ENCODE results near the gene ASPHD1.
A peak's percentile ranks its signal among the peaks of the same experiment; 100 is the strongest.

Gene ASPHD1

DNA sequence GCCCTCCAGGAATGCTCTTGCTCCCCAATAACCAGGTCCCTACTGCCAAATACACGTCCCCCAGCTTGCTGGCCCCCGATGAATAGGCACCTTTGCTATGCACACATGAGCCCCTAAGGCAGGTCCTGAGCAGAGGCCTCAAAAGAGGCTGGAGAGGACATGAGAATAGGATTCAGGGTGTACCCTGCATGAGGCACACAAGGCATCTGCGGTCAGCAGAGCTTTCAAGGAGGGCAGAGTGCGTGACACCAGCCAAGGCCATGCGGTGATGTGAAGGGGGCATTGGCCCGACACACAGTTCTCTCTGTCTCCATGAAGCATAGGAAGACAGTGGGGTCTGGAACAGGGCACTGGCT, 7.9 kb upstream of the ASPHD1 start:
- CTCF ChIA-PET, result no interaction called here
- Mint-ChIP-seq H3K4me3 (no peak overlapping the region), H3K27me3 (peaks cover 45% of the 10 kb centered on the region), H3K27ac (no peak overlapping the region), H3K36me3 (no peaks in the 10 kb centered on the region), H3K9me3 (no peaks in the 10 kb centered on the region), H3K4me1 (no peaks in the 10 kb centered on the region)
- DNase-seq, result no peak

DNA sequence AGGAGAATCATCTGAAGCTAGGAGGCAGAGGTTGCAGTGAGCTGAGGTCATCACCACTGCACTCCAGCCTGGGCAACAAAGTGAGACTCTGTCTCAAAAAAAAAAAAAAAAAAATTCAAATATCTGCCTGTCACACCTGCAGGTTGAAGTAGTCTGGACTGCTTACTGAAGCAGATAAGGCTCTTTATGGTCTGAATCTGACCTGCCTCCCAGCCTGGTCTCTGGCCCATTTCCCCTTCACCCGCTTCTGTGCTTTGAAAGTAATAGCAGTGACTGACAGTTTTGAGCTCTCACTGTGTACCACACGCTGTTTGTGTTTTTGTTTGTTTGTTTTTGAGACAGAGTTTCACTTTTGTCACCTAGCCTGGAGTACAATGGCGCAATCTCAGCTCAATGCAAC, 6.7 kb upstream of the ASPHD1 start:
- Mint-ChIP-seq H3K4me1 (no peaks in the 10 kb centered on the region), H3K9me3 (no peaks in the 10 kb centered on the region), H3K27me3 (peaks cover 52% of the 10 kb centered on the region), H3K27ac (no peak overlapping the region), H3K36me3 (no peaks in the 10 kb centered on the region), H3K4me3 (no peak overlapping the region)
- CTCF ChIA-PET, result no interaction called here
- no peak for DNase-seq

- no peak for DNase-seq
- CTCF ChIA-PET, result no interaction called here
- Mint-ChIP-seq H3K27me3 (peaks cover 58% of the 10 kb centered on the region), H3K27ac (no peak overlapping the region), H3K4me1 (peaks cover under 1% of the 10 kb centered on the region), H3K9me3 (no peaks in the 10 kb centered on the region), H3K4me3 (no peak overlapping the region), H3K36me3 (no peaks in the 10 kb centered on the region)
These were observed 5.9 kb upstream of the ASPHD1 start for GRCh38 chr16:29894352-29894751.

GRCh38 chr16:29896841-29897240, 3.4 kb upstream of the ASPHD1 start:
- H3K27me3 Mint-ChIP-seq, result peaks cover 63% of the 10 kb centered on the region
- no peaks in the 10 kb centered on the region for H3K36me3 Mint-ChIP-seq
- H3K4me3 Mint-ChIP-seq, result no peak overlapping the region
- peaks cover 9% of the 10 kb centered on the region for H3K4me1 Mint-ChIP-seq
- no peak for DNase-seq
- no peaks in the 10 kb centered on the region for H3K9me3 Mint-ChIP-seq
- H3K27ac Mint-ChIP-seq, result no peak overlapping the region
- CTCF ChIA-PET, result no interaction called here

- Mint-ChIP-seq H3K9me3 (no peaks in the 10 kb centered on the region), H3K4me1 (peaks cover 9% of the 10 kb centered on the region), H3K36me3 (no peaks in the 10 kb centered on the region), H3K4me3 (no peak overlapping the region), H3K27me3 (peaks cover 68% of the 10 kb centered on the region), H3K27ac (no peak overlapping the region)
- CTCF ChIA-PET, result no interaction called here
- DNase-seq, result no peak
These were observed 3.0 kb upstream of the ASPHD1 start for GRCh38 chr16:29897333-29897732.

- Mint-ChIP-seq H3K27me3 (peaks cover 69% of the 10 kb centered on the region), H3K36me3 (no peaks in the 10 kb centered on the region), H3K9me3 (no peaks in the 10 kb centered on the region), H3K27ac (no peak overlapping the region), H3K4me1 (peaks cover 9% of the 10 kb centered on the region), H3K4me3 (no peak overlapping the region)
- no peak for DNase-seq
- CTCF ChIA-PET, result no interaction called here
These were observed 2.0 kb upstream of the ASPHD1 start for GRCh38 chr16:29898135-29898803.

- Mint-ChIP-seq H3K27ac (no peak overlapping the region), H3K4me3 (no peak overlapping the region), H3K4me1 (peaks cover 13% of the 10 kb centered on the region), H3K36me3 (no peaks in the 10 kb centered on the region), H3K27me3 (peaks cover 69% of the 10 kb centered on the region), H3K9me3 (no peaks in the 10 kb centered on the region)
- DNase-seq, result no peak
- CTCF ChIA-PET, result no interaction called here
These were observed 1.3 kb upstream of the ASPHD1 start for GRCh38 chr16:29898804-29899515.

DNA sequence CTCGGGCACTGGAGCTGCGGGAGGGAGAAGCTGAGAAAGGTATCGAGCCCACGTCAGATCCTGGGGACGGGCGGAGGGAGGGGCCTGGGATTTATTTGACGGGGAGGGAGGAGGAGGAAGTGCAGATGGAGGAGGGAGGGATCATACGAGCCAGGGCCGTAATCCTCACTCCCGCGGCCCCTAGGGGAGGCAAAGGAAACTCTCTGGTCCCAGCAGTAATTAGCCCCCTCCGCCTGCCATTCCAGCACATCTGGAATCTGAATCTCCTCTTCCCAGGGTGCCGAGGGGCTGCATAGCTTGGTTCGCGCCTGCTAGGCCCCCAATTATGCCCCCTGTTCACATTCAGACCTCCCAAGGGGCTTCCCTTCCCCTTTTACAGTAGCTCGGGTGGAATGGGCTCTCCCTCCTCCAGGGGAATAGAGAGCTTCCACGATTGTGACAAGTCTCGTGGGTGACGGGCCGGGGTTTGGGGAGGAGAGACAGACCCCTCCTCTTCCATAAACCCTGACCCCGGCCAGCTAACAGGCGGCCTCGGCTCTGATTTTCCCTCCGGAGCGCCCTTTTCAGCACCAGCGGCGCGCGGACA, 679 bp upstream of the ASPHD1 start, which contains the start of gene SEZ6L2:
SEZ6L2 (minus strand) TSS at position 35 of the 586 bp plus-strand sequence. CDS start 531 bp downstream, outside the sequence.
- H3K27ac Mint-ChIP-seq, result no peak within 1 kb of the TSS
- peaks cover 13% of the 10 kb centered on the region for H3K4me1 Mint-ChIP-seq

DNA sequence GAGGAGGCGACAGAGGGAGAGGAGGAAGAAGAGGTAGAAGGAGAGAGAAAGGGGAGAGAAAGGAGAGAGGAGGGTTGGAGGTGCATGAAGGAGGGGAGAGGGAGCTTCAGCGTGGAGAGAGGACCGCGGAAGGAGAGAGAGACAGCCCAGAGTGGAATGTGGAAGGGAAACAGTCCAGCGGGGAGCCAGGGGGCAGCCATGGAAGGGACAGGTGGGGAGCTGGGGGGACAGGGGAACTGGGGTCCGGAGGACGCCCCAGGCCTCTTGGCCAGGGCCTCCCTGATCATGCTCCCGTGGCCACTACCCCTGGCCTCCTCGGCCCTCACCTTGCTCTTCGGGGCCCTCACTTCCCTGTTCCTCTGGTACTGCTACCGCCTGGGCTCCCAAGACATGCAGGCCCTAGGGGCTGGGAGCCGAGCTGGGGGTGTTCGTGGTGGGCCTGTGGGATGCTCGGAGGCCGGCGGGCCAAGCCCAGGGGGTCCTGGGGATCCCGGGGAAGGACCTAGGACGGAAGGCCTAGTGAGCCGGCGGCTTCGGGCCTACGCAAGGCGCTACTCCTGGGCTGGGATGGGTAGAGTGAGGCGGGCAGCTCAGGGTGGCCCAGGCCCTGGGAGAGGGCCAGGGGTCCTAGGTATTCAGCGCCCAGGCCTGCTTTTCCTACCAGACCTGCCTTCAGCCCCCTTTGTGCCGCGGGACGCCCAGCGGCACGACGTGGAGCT, 759 bp downstream of the ASPHD1 start:
- CTCF ChIA-PET, result interaction anchor here (1.0 kb wide), 1 partner anchor 61 kb away, joined by 3 read pairs; the partner anchor contains the start of gene TMEM219
- H3K27me3 Mint-ChIP-seq, result peaks cover 55% of the 10 kb centered on the region
- no peak for DNase-seq
- peaks cover 13% of the 10 kb centered on the region for H3K4me1 Mint-ChIP-seq
- no peaks in the 10 kb centered on the region for H3K36me3 Mint-ChIP-seq
- peak overlapping the region; percentile 67 for H3K4me3 Mint-ChIP-seq
- no peaks in the 10 kb centered on the region for H3K9me3 Mint-ChIP-seq
- peak overlapping the region; percentile 64 for H3K27ac Mint-ChIP-seq

More for the DNA sequence above, 679 bp upstream of the ASPHD1 start, which contains the start of gene SEZ6L2:
- Mint-ChIP-seq H3K36me3 (no peaks in the 10 kb centered on the region), H3K4me3 (peak within 1 kb of the TSS; percentile 67), H3K9me3 (no peaks in the 10 kb centered on the region), H3K27me3 (peaks cover 69% of the 10 kb centered on the region)
- DNase-seq, result peak; percentile 84
- CTCF ChIA-PET, result interaction anchor here (0.6 kb wide), 1 partner anchor 226 kb away, joined by 3 read pairs; no protein-coding TSS in a partner anchor

DNA sequence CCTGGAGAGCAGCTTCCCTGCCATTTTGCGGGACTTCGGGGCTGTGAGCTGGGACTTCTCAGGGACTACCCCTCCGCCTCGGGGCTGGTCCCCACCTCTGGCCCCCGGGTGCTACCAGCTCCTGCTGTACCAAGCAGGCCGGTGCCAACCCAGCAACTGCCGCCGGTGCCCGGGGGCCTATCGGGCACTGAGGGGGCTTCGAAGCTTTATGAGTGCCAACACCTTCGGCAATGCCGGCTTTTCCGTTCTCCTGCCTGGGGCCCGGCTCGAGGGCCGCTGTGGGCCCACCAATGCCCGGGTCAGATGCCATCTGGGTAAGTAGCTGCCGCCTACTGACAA, 1.3 kb downstream of the ASPHD1 start:
- Mint-ChIP-seq H3K36me3 (no peaks in the 10 kb centered on the region), H3K27me3 (peaks cover 51% of the 10 kb centered on the region), H3K9me3 (no peaks in the 10 kb centered on the region), H3K4me1 (peaks cover 13% of the 10 kb centered on the region), H3K27ac (no peak overlapping the region), H3K4me3 (no peak overlapping the region)
- no peak for DNase-seq
- CTCF ChIA-PET, result no interaction called here

DNA sequence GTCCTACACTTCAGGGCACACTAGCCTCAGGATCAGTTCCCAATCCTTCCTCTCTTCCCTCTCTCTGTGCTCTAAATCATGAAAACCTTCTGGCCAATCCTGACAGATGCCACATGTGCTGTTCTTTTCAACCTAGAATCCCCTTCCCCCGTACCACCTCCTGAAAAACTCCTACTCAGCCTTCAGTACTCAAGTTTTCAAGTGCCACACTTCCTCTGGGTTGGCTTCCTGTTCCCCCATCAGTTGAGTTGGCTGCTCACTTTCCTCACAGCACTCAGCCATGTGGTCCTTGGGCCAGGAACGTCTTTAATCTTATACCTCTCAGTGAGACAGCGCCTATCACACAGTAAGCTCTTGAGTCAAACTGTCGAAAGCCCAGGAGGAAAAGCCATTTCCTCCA, 3.3 kb downstream of the ASPHD1 start:
- Mint-ChIP-seq H3K4me1 (peaks cover 13% of the 10 kb centered on the region), H3K36me3 (no peaks in the 10 kb centered on the region), H3K27ac (no peak overlapping the region), H3K4me3 (no peak overlapping the region), H3K9me3 (no peaks in the 10 kb centered on the region), H3K27me3 (peaks cover 31% of the 10 kb centered on the region)
- CTCF ChIA-PET, result interaction anchor here (0.6 kb wide), 1 partner anchor 244 kb away, joined by 3 read pairs; no protein-coding TSS in a partner anchor
- DNase-seq, result no peak

DNA sequence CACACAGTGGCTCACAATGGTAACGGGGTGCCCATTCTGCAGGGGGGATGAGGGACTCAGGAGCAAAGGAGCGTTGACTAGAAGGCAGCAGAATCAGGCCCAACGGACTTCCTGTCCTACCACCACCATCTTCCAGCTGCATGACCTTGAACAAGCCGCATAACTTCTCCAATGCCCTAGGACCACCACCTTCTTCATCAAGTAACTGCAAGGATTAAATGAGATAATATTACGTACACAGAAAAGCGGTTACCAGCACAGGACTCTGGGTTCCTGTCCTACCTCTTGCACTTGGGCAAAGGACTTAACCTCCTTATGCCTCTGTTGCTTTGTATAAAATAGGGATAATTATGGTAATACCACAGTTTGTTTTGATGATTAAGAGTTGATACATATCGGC, 4.7 kb downstream of the ASPHD1 start:
- no peaks in the 10 kb centered on the region for H3K9me3 Mint-ChIP-seq
- H3K36me3 Mint-ChIP-seq, result no peaks in the 10 kb centered on the region
- peaks cover 17% of the 10 kb centered on the region for H3K27me3 Mint-ChIP-seq
- H3K27ac Mint-ChIP-seq, result no peak overlapping the region
- H3K4me3 Mint-ChIP-seq, result no peak overlapping the region
- DNase-seq, result no peak
- CTCF ChIA-PET, result no interaction called here
- peaks cover 8% of the 10 kb centered on the region for H3K4me1 Mint-ChIP-seq

- no peak overlapping the region for H3K4me3 Mint-ChIP-seq
- H3K4me1 Mint-ChIP-seq, result peaks cover 5% of the 10 kb centered on the region
- CTCF ChIA-PET, result no interaction called here
- no peaks in the 10 kb centered on the region for H3K36me3 Mint-ChIP-seq
- no peak for DNase-seq
- no peaks in the 10 kb centered on the region for H3K9me3 Mint-ChIP-seq
- peaks cover 12% of the 10 kb centered on the region for H3K27me3 Mint-ChIP-seq
- H3K27ac Mint-ChIP-seq, result no peak overlapping the region
These were observed 5.4 kb downstream of the ASPHD1 start for GRCh38 chr16:29905668-29906067.

DNA sequence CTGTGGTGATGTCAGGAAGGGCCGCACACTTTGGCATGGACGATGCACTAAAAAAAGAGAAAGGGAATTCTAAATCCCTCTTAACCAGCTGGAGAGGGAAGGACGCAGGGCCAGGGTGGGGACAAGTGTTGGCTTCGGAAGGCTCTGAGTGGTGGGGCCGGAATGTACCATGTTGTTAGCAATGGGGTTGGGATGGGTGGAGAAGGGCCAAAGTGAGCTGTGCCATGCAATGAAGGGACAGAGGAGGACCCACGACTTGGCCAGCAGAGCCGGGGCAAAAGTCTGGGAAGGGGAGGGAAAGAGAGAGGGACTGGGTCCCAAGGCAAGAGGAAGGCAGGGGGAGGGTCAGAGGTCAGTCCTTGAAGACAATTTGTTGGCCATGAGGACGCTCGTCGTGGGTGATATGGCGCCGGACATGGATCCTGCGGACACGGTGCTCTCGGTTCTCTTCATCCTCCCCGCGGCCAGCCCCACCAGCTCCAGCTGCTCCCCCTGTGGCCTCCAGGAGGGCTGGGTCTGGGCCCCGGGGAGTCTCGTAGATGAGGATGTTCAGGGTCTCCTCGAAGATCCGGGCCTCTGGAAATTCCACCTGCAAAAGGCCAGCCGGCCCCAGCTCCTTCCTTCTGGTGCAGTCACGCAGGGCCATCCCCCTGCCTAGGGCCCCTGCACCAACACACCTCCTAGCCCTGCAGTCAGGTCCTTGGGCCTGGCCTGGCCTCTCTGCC, 6.4 kb downstream of the ASPHD1 start:
- H3K27ac Mint-ChIP-seq, result no peak overlapping the region
- CTCF ChIA-PET, result no interaction called here
- no peak for DNase-seq

More for the DNA sequence above, 6.4 kb downstream of the ASPHD1 start:
- Mint-ChIP-seq H3K27me3 (peaks cover 7% of the 10 kb centered on the region), H3K36me3 (no peaks in the 10 kb centered on the region), H3K4me3 (no peak overlapping the region), H3K9me3 (no peaks in the 10 kb centered on the region), H3K4me1 (peaks cover 4% of the 10 kb centered on the region)
